Left ventricle myocardium inferior (tissue), 1 donor: ENCODE measurements around the gene GAL3ST3. TPM values are rescaled to one million over a fixed set of nuclear protein-coding genes. Genes with fewer than 3 reads are reported as not detected.
"Not testable (repeated sequence)": the region's sequence is repeated elsewhere in the genome, so short reads cannot be mapped to it uniquely, and the experiment has no call there.

Experiments used
- DNase-seq: peaks from one replicate; pipeline ENCODE4 v3.0.0-alpha.2; 2020
- H3K27ac ChIP-seq: fragments of 200-600 bp; replicated peaks from 2 replicates; pipeline ENCODE4 v1.8.0; 2021
- H3K27me3 ChIP-seq: fragments of 200-600 bp; 2 replicates; pipeline ENCODE4 v1.8.0; 2021; ENCODE audit warnings: low read depth
- H3K36me3 ChIP-seq: fragments of 200-600 bp; 2 replicates; pipeline ENCODE4 v1.8.0; 2021
- H3K4me1 ChIP-seq: fragments of 200-600 bp; 2 replicates; pipeline ENCODE4 v1.8.0; 2021
- H3K4me3 ChIP-seq: fragments of 200-600 bp; 2 replicates; pipeline ENCODE4 v1.8.0; 2021; ENCODE audit warnings: mild to moderate bottlenecking, moderate library complexity
- H3K9me3 ChIP-seq: fragments of 200-600 bp; replicated peaks from 2 replicates; pipeline ENCODE4 v1.8.0; 2021
- CTCF ChIP-seq: fragments of 200-600 bp; IDR thresholded peaks from 2 replicates; pipeline ENCODE4 v1.8.0; 2021; ENCODE audit warnings: antibody characterized with exemption, mild to moderate bottlenecking, borderline replicate concordance
- intact Hi-C: fragments of 100-400 bp; cut with micrococcal nuclease; formaldehyde crosslinking; loops from one replicate; pipeline ENCODE4 v1.11.0; 2022
- total RNA-seq: library from RNA; stranded (reverse); fragmentation: NEBNext Ultra II Directional; extraction: Animal tissue kit (Norgen Biotek cat#: 25700); gene quantifications from one replicate; pipeline ENCODE4 v1.2.1, GENCODE V29; 2021
- donor health status: DM: no; HTN: yes; CAD: no; lungs with severe emphysema.

GAL3ST3 gene
- total RNA-seq, 1 donor from 2014 or later: 1.3 TPM

- intact Hi-C loops: no loop called here
- peaks cover 85% of the 10 kb centered on the region for H3K4me1 ChIP-seq
- TF ChIP-seq CTCF: no peak
Observed at GRCh38 chr11:66084821-66085475, 36.0 kb upstream of the GAL3ST3 start.

DNA sequence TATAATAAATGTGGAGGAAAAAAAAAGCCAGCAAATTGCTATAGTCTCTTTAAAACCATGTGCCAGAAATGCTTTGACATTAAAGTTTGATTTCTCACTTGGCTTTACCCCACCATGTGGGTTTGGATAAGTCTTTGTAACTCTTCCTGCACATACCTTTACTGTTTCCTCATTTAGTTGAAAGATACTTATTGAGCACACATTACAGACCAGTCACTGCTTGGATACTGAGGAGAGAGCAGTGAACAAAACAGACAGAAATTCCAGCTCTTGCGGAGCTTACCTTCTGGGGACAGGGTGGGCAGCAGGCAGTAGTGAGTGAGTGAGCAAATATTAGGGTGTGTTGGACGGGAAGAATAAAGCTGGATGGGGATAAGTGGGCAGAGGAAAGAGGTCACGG lies 34.8 kb upstream of the GAL3ST3 start:
- Histone ChIP-seq H3K27me3 (no peaks in the 10 kb centered on the region), H3K4me1 (peaks cover 82% of the 10 kb centered on the region), H3K36me3 (peaks cover 4% of the 10 kb centered on the region), H3K9me3 (no peaks in the 10 kb centered on the region), H3K4me3 (no peak overlapping the region), H3K27ac (peak overlapping the region; percentile 21)
- DNase-seq: no peak
- intact Hi-C loops: no loop called here
- no peak for TF ChIP-seq CTCF

More at GRCh38 chr11:66084821-66085475, 36.0 kb upstream of the GAL3ST3 start:
- DNase-seq: no peak
- H3K27ac ChIP-seq: no peak overlapping the region
- H3K4me3 ChIP-seq: no peak overlapping the region
- H3K9me3 ChIP-seq: no peaks in the 10 kb centered on the region
- H3K27me3 ChIP-seq: no peaks in the 10 kb centered on the region
- peaks cover under 1% of the 10 kb centered on the region for H3K36me3 ChIP-seq

GRCh38 chr11:66082946-66083698 lies 34.2 kb upstream of the GAL3ST3 start:
- H3K4me3 ChIP-seq: no peak overlapping the region
- no peaks in the 10 kb centered on the region for H3K9me3 ChIP-seq
- no peaks in the 10 kb centered on the region for H3K27me3 ChIP-seq
- intact Hi-C loops: no loop called here
- H3K27ac ChIP-seq: peak overlapping the region; percentile 21
- H3K36me3 ChIP-seq: peaks cover 4% of the 10 kb centered on the region
- DNase-seq: no peak
- no peak for TF ChIP-seq CTCF
- peaks cover 76% of the 10 kb centered on the region for H3K4me1 ChIP-seq

GRCh38 chr11:66081505-66081904 lies 32.5 kb upstream of the GAL3ST3 start:
- Histone ChIP-seq H3K4me3 (no peak overlapping the region), H3K4me1 (peaks cover 74% of the 10 kb centered on the region), H3K27me3 (no peaks in the 10 kb centered on the region), H3K36me3 (peaks cover 4% of the 10 kb centered on the region), H3K27ac (peak overlapping the region; percentile 2), H3K9me3 (no peaks in the 10 kb centered on the region)
- intact Hi-C loops: no loop called here
- DNase-seq: peak; percentile 41
- TF ChIP-seq CTCF: no peak

DNA sequence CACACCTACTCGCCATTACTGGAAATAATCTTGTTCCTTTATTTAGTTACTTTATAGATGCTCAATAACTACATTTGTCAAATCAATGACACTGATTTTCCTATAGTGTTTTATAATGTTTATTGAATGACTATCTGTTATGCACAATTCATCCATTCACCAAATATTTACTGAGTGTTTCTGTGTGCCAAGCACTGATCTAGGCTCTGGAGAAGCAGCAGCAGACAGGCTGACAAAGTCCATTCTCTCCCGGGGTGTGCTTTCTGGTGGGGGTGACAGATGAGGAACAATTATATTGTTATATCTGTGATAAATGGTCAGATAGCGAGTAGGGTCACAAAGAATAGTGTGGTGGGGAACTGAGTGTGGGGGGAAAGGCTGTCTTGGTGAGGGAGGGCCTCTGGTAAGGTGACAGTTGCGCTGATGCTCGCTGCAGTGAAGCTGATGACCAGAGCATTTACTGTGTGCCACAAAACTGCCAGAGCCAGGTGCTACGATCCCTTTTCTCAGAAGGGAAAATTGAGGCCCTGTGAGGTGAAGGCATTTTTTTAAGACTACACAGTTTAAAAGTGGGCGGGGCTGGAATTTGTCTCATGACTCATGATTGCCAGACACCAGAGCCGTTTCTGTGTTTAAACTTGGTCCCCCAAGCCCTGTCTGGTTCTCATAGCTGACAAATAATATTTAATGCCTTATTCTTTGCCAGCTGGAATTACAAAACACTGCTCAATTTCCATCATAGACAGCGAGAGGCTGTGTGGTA lies 31.3 kb upstream of the GAL3ST3 start:
- no peak for TF ChIP-seq CTCF
- H3K4me3 ChIP-seq: no peak overlapping the region
- H3K27me3 ChIP-seq: no peaks in the 10 kb centered on the region
- peaks cover 71% of the 10 kb centered on the region for H3K4me1 ChIP-seq
- peaks cover 5% of the 10 kb centered on the region for H3K36me3 ChIP-seq
- H3K27ac ChIP-seq: no peak overlapping the region
- intact Hi-C loops: no loop called here
- no peaks in the 10 kb centered on the region for H3K9me3 ChIP-seq
- DNase-seq: no peak

- intact Hi-C loops, H3K9me3 ChIP-seq, H3K4me3 ChIP-seq, H3K27ac ChIP-seq, DNase-seq, H3K27me3 ChIP-seq: not testable (repeated sequence)
- H3K4me1 ChIP-seq: peaks cover 58% of the 10 kb centered on the region
- peaks cover 18% of the 10 kb centered on the region for H3K36me3 ChIP-seq
Observed at GRCh38 chr11:66078949-66079348, 30.0 kb upstream of the GAL3ST3 start.
